BJ (cell line): ENCODE measurements around the gene KIF26B. TPM values are rescaled to one million over a fixed set of nuclear protein-coding genes. Genes with fewer than 3 reads are reported as not detected.
"Not testable (repeated sequence)": the region's sequence is repeated elsewhere in the genome, so short reads cannot be mapped to it uniquely, and the experiment has no call there.

ENCODE experiments used
- CTCF ChIA-PET: fragments of 350-600 bp; formaldehyde crosslinking; extraction: SDS; loops from one replicate; lab custom pipeline; 2021; ENCODE audit warnings: antibody characterized with exemption, inconsistent platforms; lab: Yijun Ruan, JAX
- POLR2A ChIA-PET: fragments of 300-600 bp; sonication (Branson Sonifier 250); formaldehyde crosslinking; extraction: SDS; loops from one replicate; lab custom pipeline; 2021; ENCODE audit warnings: antibody characterized with exemption; lab: Charles Lee
- DNase-seq: peaks from one replicate; pipeline ENCODE4 v3.0.0-alpha.2; 2011; ENCODE audit warnings: low read depth
- H3K27me3 ChIP-seq: 2 replicates; pipeline ENCODE4 v1.6.0; 2011; ENCODE audit warnings: low read length; ENCODE audit not compliant: control insufficient read depth, insufficient read depth
- H3K36me3 ChIP-seq: 2 replicates; pipeline ENCODE4 v1.5.1; 2011; ENCODE audit warnings: low read length; ENCODE audit not compliant: control insufficient read depth, insufficient read depth
- H3K4me3 ChIP-seq: 2 replicates; pipeline ENCODE4 v1.5.1; 2011; ENCODE audit warnings: low read depth, mild to moderate bottlenecking, control low read depth, low read length
- CTCF ChIP-seq: IDR thresholded peaks from 2 replicates; pipeline ENCODE4 v1.5.1; 2011; ENCODE audit warnings: low read depth, mild to moderate bottlenecking, control low read depth, inconsistent platforms, low read length, moderate library complexity; ENCODE audit not compliant: insufficient read depth
- polyA plus RNA-seq: library from polyadenylated mRNA; depleted of rRNA; stranded (reverse); fragments of >200 nt; gene quantifications from 2 replicates; pipeline ENCODE4 v1.2.3, GENCODE V29; 2011

KIF26B gene
- polyA plus RNA-seq, 1 experiment: 2.8 TPM

GRCh38 chr1:245334827-245335490 is 180.2 kb downstream of the KIF26B start:
- DNase-seq: no peak
- CTCF ChIA-PET: interaction anchor here (0.5 to 0.7 kb wide), 2 partner anchors 221 to 245 kb away, joined by 3 to 4 read pairs; no protein-coding TSS in a partner anchor
- POLR2A ChIA-PET: no interaction called here
- no peak for TF ChIP-seq CTCF
- peaks cover 2% of the 10 kb centered on the region; the same call in 1 of the 2 replicates for H3K36me3 ChIP-seq
- no peaks in the 10 kb centered on the region for H3K27me3 ChIP-seq
- H3K4me3 ChIP-seq: no peak overlapping the region

- POLR2A ChIA-PET, H3K27me3 ChIP-seq, DNase-seq, H3K36me3 ChIP-seq, H3K4me3 ChIP-seq: not testable (repeated sequence)
- CTCF ChIA-PET: interaction anchor here (0.7 kb wide), 1 partner anchor 222 kb away, joined by 4 read pairs; no protein-coding TSS in a partner anchor
Measured at GRCh38 chr1:245335684-245336083, 180.9 kb downstream of the KIF26B start.

GRCh38 chr1:245336149-245336983 is 181.6 kb downstream of the KIF26B start:
- no peak for DNase-seq
- ChIA-PET POLR2A (no interaction called here), CTCF (interaction anchor here (0.6 kb wide), 1 partner anchor 13 kb away, joined by 3 read pairs; no protein-coding TSS in a partner anchor)
- Histone ChIP-seq H3K4me3 (no peak overlapping the region), H3K36me3 (no peaks in the 10 kb centered on the region), H3K27me3 (no peaks in the 10 kb centered on the region)
- no peak for TF ChIP-seq CTCF

GRCh38 chr1:245336984-245337355 is 182.2 kb downstream of the KIF26B start:
- H3K36me3 ChIP-seq, POLR2A ChIA-PET, H3K27me3 ChIP-seq, DNase-seq, H3K4me3 ChIP-seq: not testable (repeated sequence)
- CTCF ChIA-PET: interaction anchor here (0.6 kb wide), 1 partner anchor 13 kb away, joined by 3 read pairs; no protein-coding TSS in a partner anchor

- H3K27me3 ChIP-seq: no peaks in the 10 kb centered on the region
Measured at GRCh38 chr1:245337829-245338484, 183.2 kb downstream of the KIF26B start.

More at GRCh38 chr1:245337829-245338484, 183.2 kb downstream of the KIF26B start:
- ChIA-PET CTCF (interaction anchor here (0.5 to 1.1 kb wide), 2 partner anchors 14 to 154 kb away, joined by 3 to 4 read pairs; no protein-coding TSS in a partner anchor), POLR2A (no interaction called here)
- H3K4me3 ChIP-seq: no peak overlapping the region
- no peak for TF ChIP-seq CTCF
- H3K36me3 ChIP-seq: no peaks in the 10 kb centered on the region
- no peak for DNase-seq
